Erythroblast (primary cell): ENCODE data around the gene ZYG11A.

Source experiments
- GATA1 ChIP-seq: IDR thresholded peaks from 2 replicates; pipeline ENCODE4 v1.6.1; 2011; ENCODE audit warnings: low read depth, mild to moderate bottlenecking, control low read depth, low read length, moderate library complexity
- POLR2A ChIP-seq: IDR thresholded peaks from 2 replicates; pipeline ENCODE4 v1.6.1; 2011; ENCODE audit warnings: mild to moderate bottlenecking, low read length

DNA sequence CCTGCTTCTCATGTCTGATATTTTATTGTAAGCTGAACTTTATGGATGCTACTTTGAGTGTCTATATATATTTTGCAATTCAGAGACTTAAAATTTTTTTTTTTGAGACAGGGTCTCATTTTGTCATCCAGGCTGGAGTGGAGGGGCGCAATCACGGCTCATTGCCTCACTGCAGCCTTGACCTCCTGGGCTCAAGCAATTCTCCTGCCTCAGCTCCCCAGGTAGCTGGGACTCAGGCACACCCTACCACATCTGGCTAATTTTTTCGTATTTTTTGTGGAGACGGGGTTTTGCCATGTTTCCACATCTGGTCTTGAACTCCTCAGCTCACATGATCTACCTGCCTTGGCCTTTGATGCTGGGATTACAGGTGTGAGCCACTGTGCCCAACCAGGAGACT lies 8.4 kb downstream of the ZYG11A start:
- TF ChIP-seq POLR2A (no peak), GATA1 (no peak)
